NOMO-1 (cell line): Measurements from ENCODE around the gene PLVAP.

Source experiments
- DNase-seq, 2 experiments: peaks; one replicate each; lab custom pipeline; 2025; ENCODE audit not compliant: unreplicated experiment in 2 of 2; lab: John Stamatoyannopoulos, UW

The PLVAP gene

GRCh38 chr19:17359905-17360800 lies 17.0 kb downstream of the PLVAP start:
- no peak for DNase-seq

- DNase-seq, result no peak
Measured at GRCh38 chr19:17358395-17358794, 18.7 kb downstream of the PLVAP start.

GRCh38 chr19:17357724-17358123 lies 19.4 kb downstream of the PLVAP start:
- DNase-seq, result no peak

GRCh38 chr19:17357078-17357666 lies 20.0 kb downstream of the PLVAP start:
- no peak for DNase-seq

GRCh38 chr19:17353386-17353785 lies 23.8 kb downstream of the PLVAP start:
- no peak for DNase-seq

- no peak for DNase-seq
Measured at GRCh38 chr19:17352608-17353280, 24.4 kb downstream of the PLVAP start.

- peak in 1 of 2 experiments; percentile 0 for DNase-seq
Measured at GRCh38 chr19:17351815-17352435, 25.2 kb downstream of the PLVAP start.

GRCh38 chr19:17348700-17349099 lies 28.4 kb downstream of the PLVAP start:
- DNase-seq, result no peak

GRCh38 chr19:17347877-17348276 lies 29.3 kb downstream of the PLVAP start:
- no peak for DNase-seq

GRCh38 chr19:17347361-17347760 lies 29.8 kb downstream of the PLVAP start:
- no peak for DNase-seq

GRCh38 chr19:17346109-17346671 lies 31.0 kb downstream of the PLVAP start:
- DNase-seq, result peak; percentile 47 to 66

GRCh38 chr19:17341845-17342244 lies 35.3 kb downstream of the PLVAP start:
- no peak for DNase-seq

- DNase-seq, result no peak
Measured at GRCh38 chr19:17341386-17341785, 35.8 kb downstream of the PLVAP start.

GRCh38 chr19:17340871-17341357 lies 36.2 kb downstream of the PLVAP start:
- no peak for DNase-seq

- DNase-seq, result no peak
Measured at GRCh38 chr19:17340302-17340870, 36.8 kb downstream of the PLVAP start.

GRCh38 chr19:17339088-17339741 lies 37.9 kb downstream of the PLVAP start:
- no peak for DNase-seq

GRCh38 chr19:17338433-17339078 lies 38.6 kb downstream of the PLVAP start:
- no peak for DNase-seq

- peak; percentile 5 to 25 for DNase-seq
Measured at GRCh38 chr19:17337675-17338432, 39.3 kb downstream of the PLVAP start.
